Bone marrow (tissue), 2 donors: ENCODE results near the gene METRN.

Source experiments
- DNase-seq, 2 donors: peaks; one replicate each; lab custom pipeline; 2025; lab: John Stamatoyannopoulos, UW

Gene METRN

DNA sequence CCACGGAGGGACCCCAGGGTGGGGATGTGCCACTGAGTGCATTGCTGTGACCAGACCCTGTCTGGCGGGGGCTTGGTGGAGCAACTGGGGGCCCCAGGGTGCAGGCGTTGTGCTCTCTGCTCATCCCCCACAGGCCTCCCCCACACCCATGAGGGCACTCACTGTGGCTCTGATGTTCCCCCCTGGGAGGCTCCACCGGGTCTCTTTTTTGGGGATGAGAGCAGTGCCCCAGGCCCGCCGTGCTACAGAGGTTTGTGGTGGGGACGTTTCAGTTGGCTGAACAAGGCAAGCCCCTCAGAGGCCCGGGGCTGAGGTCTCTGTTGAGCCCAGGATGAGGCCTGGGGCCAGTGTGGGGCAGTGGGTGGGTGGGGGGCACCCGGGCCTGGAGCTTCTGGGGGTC lies 8.8 kb downstream of the METRN start:
- DNase-seq = no peak

DNA sequence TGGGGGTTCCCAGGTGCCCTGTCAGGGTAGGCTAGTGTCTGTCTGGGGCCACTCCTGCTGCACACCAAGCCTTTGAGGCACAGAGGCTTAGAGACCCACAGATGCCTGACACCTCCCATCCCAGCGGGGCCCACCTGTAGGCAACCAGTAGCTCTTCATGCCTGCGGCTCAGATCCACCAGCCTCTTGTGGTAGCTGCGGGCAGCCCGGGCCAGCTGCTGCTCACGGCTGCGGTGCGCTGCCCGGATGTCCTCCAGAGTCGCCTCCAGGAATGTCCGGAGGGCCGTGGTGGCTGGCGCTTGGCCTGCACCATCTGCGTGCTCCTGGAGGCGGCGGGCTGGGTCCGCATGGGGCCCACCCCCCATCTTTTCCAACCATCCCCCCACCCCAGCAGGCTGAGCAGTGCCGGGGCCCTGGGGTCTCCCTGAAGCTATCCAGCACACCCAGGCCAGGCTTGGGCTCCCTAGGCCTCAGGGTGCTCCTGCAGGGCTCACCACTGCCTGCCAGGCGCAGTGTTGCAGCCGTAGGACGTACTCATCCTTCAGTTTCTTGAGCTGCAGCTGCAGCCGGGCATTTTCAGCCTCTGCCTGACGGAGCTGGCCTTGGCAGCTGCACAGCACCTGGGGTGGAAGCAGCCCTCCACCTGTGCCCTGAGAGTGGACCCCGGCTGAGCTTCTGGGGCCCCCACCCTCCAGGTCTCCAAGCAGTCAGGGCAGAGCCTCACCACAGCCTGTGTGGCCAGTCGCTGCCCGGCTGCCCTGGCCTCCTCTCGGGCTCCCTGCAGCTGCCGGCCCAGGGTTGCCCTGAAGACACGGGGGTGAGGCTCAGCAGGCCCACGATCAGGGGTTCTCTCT lies 9.5 kb downstream of the METRN start:
- no peak for DNase-seq

DNA sequence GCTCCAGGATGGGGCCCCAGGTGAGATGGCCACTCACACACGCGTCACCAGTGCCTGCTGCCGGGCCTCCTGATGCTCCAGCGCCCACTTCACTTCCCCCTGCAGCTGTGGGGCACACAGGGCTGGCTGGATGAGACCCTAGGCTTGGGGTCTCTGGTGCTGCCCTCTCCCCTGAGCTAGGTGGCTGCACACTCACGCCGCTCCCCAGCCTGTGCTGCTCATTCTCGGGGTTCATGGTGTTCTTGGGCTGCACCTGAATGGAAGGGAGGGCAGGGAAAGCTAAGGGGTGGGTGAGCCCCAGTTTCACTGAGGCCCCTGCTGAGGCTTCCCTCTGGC lies 10.1 kb downstream of the METRN start:
- no peak for DNase-seq

DNA sequence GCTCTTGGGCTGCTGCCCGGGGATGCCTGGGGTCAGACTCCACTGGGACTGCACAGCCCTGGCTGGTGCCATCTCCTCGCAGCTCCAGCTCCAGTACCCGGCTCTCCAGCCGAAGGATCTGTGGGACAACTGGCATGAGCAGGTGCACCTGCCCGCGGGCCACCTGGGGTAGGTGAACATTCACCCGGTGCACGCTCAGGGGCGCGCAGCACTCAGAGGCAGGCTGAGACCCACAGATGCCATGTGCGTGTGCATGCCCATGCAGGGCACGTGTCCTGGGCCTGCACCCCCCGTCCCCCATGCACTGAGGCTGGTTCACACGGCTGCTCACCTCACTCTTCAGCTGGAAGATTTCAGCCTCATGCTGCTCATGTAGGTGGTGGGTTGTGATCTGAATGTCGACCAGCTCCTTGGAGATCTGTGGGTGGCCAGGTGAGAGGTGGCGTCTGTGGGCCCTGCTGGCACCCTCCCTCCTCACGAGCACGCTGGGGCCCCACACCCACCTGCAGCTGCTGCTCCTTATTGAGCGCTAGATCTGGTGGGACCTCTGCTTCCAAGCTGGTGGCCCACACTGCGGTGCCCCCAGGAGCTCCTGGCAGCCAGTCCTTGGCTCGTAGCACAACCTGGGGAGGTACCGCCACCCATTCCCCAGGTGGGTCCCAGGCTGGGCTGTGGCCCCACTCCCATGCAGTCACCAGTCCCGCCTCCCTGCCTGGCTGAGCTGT lies 10.7 kb downstream of the METRN start:
- no peak for DNase-seq

DNA sequence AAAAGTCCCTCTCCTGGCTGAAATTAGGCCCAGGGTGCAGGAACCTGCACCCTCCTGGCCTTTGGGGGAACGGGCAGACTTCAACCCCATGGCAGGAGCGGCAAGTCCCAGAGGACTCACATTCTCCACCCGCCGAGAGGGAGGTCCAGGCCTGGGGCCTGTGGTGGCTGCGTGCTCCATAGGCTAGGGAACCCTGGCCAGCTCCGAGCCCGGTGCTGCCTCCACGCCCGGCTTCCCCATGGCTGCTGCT lies 11.2 kb downstream of the METRN start:
- DNase-seq = no peak

DNA sequence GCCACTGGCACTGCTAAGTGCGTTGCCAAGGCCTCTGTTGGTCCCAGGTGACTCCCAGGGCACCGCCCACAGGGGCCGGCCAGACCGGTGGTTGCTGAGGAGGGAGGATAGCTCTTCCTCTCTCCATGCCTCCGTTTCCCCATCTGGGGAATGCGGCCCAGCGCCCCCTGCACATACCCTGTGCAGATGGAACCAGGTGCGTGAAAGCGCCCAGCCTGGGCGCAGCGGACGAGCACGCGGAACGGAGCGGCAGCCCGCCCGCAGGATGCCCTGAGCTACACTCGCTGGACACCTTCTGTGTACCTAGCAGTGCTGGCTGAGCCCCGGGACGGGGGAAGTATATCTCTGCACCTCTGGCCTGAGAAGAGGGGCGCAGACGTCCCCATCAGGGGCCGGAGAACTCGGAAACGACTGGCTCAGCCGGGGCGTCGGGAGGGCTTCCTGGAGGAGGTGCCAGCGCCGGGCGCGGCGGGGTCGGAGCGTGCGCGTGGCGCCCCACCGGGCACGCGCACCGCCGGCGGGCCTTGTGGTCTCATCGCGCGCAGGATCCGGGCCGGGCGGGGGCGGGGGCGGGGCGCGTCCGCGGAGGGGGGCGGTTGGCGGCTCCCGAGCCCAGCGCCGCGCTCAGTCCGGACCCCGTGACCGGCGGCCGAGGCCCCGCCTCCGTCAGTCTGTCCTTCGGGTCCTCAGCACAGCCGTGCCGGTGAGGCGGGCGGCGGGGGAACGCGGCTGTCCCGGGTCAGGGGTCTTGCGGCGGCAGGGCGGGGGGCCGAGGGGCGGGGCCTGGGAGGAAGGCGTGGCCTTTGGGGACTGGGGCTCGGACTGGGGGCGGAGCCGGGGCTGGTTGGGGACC lies 11.7 kb downstream of the METRN start, which contains the start of the genes CCDC78 and HAGHL:
Gene CCDC78, minus strand, starts transcription at position 6 of the 853 bp plus-strand sequence. CDS start 76 bp downstream, outside the sequence.
Gene HAGHL, plus strand, starts transcription at position 669 of the 853 bp plus-strand sequence. CDS start 404 bp downstream, outside the sequence.
- DNase-seq = no peak

DNA sequence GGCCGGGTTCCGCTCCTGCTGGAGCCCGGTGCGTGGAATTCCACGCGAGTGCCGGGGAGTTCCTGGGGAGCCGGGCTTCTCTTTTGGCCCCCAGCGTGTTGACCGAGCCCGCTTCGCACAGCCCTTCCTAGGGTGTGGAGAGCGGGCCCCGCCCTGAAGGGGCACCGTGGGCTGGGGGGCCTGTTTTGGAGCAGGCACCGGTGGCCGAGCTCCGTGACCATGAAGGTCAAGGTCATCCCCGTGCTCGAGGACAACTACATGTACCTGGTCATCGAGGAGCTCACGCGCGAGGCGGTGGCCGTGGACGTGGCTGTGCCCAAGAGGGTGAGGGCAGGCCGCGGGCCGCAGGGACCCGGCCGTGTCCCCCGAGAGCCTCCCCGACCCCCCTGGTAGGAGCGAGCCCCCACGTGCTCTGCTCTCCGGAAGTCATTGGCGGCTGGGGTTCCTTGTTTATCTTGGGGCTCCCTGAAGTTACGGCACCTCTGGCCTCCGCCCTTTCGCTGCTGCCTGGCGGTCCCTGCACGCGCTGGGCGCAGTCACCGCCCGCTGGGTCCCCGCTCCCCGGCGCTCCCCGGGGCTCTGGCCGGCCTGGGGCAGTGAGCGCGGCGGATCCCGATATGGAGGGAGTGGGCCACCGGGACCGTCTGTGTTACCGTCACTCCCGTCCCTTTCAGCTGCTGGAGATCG lies 12.5 kb downstream of the METRN start:
- no peak for DNase-seq

DNA sequence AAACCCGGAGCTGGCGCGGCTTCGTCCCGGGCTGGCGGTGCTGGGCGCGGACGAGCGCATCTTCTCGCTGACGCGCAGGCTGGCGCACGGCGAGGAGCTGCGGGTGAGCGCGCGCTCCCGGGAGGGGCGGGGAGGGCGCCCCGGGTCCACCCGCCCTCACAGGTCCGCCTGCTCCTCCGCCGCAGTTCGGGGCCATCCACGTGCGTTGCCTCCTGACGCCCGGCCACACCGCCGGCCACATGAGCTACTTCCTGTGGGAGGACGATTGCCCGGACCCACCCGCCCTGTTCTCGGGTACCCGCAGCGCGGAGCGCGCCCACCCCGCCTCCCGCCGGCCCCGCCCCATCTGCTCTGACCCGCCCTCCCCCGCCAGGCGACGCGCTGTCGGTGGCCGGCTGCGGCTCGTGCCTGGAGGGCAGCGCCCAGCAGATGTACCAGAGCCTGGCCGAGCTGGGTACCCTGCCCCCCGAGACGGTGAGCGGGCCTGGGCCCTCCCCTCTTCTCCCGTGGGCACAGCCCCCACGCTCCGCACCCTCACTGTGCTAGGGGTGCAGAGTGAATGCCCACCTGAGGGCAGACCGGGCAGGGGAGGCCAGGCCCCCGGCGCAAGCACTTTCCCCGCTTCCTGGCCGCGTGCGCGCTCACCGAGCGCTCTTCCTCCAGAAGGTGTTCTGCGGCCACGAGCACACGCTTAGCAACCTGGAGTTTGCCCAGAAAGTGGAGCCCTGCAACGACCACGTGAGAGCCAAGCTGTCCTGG lies 13.4 kb downstream of the METRN start:
- DNase-seq = no peak

DNA sequence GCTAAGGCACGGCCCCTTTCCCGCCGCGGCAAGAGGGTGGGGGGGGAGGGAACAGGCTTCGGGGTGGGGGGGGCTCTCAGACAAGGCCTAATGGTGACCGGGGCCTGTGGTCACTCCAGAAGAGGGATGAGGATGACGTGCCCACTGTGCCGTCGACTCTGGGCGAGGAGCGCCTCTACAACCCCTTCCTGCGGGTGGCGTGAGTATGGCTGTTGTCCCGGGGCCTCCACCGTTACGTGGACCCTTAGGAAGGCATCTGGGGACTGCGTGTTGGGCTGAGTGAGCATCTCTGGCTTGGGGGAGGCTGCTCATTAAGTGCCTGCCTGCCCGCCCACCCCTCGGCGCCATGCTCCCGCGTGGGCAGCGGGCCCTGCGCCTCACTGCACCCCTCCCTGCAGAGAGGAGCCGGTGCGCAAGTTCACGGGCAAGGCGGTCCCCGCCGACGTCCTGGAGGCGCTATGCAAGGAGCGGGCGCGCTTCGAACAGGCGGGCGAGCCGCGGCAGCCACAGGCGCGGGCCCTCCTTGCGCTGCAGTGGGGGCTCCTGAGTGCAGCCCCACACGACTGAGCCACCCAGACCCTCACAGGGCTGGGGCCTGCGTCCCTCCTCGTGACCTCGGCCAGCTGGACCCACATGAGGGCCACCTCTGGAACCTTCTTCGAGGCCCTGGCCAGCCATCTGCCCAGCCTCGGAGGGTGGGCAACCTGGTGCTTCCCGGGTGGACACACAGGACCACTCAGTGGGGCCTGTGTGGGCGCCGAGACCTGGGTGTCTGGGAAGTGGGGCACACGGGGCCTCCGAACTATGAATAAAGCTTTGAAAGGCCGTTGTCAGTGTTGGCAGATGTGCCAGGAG lies 14.2 kb downstream of the METRN start:
- no peak for DNase-seq

DNA sequence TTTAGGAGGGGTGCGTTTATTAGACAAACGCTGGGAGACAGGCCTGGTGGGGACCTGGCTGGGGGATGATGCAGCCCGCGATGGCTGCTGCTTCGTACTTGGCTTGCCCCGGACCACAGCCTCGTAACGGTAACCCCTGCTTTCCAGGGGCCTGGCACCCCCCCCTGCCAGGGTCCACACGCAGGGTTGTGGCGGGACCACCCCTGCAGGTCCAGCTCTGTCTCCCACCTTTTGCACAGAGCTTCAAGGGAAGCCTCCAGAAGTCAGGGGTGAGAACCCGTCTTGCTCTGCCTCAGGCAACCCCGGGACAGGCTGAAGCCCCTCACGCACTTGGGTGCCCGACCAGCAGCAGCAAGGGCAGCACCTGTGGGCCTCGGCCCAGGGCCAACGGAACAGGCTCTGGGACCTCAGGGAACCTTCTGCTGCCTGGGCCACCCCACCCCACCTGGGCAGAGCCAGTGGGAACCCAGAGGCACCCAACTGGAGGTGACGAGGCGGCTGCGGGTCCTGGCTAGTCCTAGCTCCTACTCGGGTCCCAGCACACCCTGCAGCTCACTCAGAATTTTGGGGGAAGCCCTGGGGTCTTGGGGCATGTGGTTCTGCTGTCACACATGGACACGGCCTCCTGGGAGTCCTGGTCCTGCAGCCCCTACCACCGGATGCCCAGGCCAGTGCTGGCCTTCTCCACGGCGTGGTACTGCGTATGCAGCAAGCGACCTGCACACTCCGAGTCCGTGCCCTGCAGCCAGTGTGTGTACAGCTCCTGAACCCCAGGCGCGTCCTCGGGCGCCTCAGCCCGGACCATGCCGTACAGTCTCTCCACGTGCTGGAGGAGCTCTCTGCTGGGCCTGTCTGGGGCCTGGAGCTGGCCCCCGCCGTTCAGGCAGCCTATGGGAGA lies 15.1 kb downstream of the METRN start:
- DNase-seq = no peak

DNA sequence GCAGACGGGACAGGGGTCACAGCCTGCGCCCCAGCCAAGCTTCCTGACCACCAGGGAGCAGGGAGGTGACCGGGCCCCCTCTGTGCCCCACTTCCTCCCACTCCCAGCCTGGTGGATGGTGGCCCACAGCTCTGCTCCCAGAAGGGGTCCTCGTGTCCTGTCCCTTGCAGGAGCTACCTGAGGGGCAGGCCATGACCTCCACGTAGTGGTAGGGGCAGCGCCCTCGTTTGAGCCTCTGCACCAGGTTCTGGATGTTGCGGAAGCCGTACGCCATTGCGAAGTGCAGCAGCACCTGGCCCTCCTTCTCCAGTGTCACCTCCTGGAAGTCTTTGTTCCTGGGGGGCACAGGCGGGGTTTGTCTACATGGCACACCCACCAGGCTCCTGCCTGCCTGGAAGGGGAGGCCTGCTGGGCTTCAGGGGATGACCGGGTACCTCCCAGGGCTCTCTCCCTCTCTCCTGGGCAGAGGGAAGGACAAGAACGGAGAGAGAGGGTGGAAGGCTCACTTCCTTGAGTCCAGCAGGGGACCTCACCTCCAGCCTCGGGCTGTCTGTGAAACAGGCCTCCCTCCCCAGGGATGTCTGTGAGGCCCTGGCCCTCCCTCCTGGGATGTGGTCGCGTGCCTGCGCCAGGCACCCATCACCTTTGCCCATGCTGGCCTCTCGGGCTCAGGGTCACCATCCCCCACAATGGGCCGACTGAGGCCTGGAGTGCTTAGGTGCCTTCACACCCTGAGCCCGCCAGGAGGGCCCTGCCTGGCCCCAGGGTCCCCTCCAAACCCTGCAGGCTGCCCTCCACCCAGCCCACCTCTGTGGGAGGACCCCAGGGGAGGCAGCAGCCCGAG lies 16.0 kb downstream of the METRN start:
- no peak for DNase-seq

DNA sequence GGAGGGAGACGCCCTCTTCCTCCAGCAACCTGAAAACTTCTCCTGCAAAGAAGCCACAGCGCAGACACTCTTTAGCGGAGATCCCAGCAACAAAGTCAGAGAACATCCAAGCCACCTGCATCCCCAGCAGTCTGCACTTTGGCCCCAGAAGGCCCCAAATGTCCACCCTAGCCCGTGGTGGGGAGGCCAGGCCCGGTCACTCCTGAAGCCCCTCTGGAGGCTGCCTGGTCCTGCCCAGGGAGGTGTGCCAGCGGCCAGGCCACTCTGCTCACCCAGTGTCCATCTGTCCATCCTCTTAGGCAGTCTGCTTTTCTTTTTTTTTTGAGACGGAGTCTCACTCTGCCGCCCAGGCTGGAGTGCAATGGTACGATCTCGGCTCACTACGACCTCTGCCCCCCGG lies 17.4 kb downstream of the METRN start:
- DNase-seq = no peak

DNA sequence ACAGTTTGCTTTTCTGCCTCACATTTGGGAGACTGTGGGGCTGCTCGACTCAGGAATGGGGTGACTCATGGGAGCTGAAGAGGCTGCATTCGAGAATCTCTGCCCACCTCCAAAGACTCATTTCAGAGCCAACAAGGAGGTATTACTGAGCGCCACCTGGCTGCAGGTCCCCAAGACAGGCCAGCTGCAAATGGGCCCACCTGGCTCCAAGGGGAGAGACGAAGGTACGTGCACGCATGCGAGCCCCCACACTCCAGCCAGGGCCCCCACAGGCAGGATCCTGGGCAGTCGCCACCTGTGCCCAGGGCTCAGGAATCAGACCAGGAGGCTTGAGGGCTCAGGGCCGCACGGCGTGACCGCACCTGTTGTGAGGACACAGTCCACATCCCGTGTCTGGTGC lies 18.0 kb downstream of the METRN start:
- DNase-seq = no peak

DNA sequence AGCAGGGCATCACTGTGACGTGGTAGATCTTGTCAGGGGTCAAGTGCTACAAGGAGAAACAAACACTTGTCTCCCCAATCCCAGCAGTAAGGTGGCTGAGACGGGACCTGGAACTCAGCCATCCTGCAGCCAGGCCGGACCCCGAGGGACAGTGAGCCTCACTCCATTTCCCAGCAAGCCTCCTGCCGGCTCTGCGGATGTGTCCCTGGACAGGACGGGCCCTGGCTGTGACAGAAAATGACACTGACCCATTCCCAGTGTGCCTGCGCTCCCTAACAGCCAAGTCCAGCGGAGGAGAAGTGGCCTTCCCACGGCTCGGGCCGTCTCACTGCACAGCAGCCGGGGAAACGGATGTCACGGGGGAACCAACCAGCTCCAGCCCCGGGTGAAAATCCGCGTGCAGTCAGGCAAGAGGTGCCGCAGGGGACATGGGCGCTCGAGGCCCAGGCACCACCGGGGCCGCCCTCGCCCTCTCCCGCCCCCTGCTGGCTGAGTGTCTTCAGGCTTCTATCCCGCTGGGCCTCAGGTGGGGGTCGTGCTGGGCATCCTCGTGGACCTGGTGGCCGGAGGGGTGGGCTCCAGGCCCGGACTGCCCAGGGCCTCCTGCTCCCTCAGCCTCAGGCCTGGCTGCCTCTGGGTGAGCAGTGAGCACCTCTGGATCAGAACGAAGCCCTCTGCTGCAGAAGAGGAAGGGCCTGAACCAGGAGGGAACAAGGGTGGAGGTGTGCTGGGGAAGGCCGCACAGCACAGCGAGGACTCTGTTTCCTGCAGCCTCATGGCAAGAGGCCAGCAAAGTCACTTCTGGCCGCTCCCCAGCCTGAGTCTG lies 18.7 kb downstream of the METRN start:
- no peak for DNase-seq

DNA sequence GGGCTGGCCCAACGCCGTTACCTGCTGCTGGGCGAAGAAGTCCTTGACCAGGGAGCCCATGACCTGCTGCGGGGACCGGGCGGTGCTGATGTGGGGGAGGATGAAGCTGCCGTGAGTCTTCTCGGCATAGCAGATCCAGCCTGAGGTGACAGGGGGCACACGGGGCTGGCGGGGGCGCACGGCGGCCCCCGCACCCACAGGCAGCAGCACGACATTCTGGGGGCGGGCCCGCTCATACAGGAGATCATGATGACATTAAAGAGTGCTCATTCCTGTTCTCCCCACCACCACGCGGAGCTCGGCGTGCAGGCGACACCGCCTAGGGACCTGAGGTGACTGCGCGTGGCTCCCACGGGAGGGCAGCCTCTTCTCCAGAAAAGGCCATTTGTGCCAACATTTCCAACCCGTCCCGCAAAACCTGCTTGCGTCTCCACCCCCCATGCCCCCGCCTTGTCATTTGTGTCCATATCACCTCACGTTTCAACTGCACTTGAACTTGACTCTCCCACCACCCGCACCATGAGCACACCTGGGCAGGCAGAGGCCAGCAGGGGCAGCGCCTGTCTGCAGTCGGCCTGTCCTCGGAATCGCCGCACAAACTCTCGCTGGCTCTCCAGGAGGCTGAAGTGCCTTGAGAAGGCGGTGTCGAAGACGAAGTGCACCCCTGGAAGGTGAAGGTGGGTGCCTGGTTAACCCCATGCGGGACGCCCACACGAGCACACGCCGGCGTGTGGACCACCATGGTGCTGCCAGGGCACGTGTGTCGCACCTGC lies 19.5 kb downstream of the METRN start:
- no peak for DNase-seq

DNA sequence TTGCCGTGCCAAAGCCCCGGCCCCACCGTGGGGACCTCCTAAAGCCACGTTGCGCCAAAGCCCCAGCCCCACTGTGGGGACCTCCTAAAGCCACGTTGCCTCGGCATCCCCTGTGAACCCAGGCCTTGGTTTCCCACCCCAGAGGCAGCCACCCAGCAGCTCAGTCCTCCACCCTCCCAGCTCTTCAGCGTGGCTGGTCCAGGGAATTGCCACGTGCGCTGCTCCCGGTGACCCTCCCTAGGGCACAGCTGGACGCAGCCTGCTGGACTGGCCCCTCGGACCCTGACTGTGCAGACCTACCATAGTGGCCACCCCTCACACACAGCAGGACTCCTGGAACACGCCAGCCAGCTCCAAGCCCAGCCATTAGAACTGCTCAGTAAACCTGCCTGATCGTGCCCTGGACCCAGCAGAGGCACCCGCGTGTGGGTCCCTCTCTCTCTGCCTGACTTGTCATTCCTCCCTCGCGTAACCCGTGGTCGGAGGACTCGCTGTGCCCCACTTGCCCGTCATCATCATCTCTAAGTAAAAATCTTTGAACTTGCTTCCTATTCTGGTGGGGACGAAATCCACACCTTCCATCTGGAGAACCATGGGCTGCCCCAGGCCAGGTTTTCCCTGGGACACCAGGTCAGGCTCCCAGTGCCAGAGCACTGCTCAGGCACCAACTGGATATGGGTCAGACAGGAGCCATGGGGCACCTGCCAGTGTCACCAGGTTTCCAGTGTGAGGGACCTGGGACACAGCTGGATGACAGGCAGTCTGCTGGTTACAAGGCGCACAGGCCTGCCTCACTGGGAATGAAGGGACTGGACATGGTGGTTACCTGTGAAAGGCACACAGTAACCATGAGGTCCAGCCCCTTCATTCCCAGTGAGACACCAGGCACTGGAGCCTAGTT lies 20.3 kb downstream of the METRN start:
- no peak for DNase-seq
